ENCODE data around the gene NOTCH1. TPM values are rescaled to one million over a fixed set of nuclear protein-coding genes. Genes with fewer than 3 reads are reported as not detected.

Gene NOTCH1
- total RNA-seq, 1 experiment from 2014 or later = 28.5 TPM

- DNase-seq = no peak
- no peaks in the 10 kb centered on the region for H3K27me3 ChIP-seq
- H3K36me3 ChIP-seq = peaks cover 24% of the 10 kb centered on the region; the same call in 1 of the 2 replicates
- H3K9me3 ChIP-seq (replicated peaks) = no peaks in the 10 kb centered on the region
- no peak overlapping the region for H3K27ac ChIP-seq
- H3K4me1 ChIP-seq = no peaks in the 10 kb centered on the region
- H3K4me3 ChIP-seq = no peak overlapping the region
These were observed 26.4 kb downstream of the NOTCH1 start for GRCh38 chr9:136519263-136520052.

GRCh38 chr9:136518623-136519022, 27.2 kb downstream of the NOTCH1 start:
- no peak overlapping the region for H3K4me3 ChIP-seq
- DNase-seq = no peak
- peaks cover 27% of the 10 kb centered on the region for H3K36me3 ChIP-seq

GRCh38 chr9:136517950-136518349, 27.9 kb downstream of the NOTCH1 start:
- Histone ChIP-seq H3K27me3 (no peaks in the 10 kb centered on the region), H3K4me3 (no peak overlapping the region), H3K4me1 (no peaks in the 10 kb centered on the region), H3K9me3 (replicated peaks) (no peaks in the 10 kb centered on the region), H3K27ac (no peak overlapping the region), H3K36me3 (peaks cover 34% of the 10 kb centered on the region)
- DNase-seq = no peak

More at GRCh38 chr9:136518623-136519022, 27.2 kb downstream of the NOTCH1 start:
- Histone ChIP-seq H3K4me1 (no peaks in the 10 kb centered on the region), H3K27ac (no peak overlapping the region), H3K27me3 (no peaks in the 10 kb centered on the region), H3K9me3 (replicated peaks) (no peaks in the 10 kb centered on the region)

- H3K4me1 ChIP-seq = no peaks in the 10 kb centered on the region
- H3K27me3 ChIP-seq = no peaks in the 10 kb centered on the region
- no peak overlapping the region for H3K4me3 ChIP-seq
- no peak overlapping the region for H3K27ac ChIP-seq
- no peaks in the 10 kb centered on the region for H3K9me3 ChIP-seq (replicated peaks)
- no peak for DNase-seq
- peaks cover 38% of the 10 kb centered on the region for H3K36me3 ChIP-seq
These were observed 28.7 kb downstream of the NOTCH1 start for GRCh38 chr9:136517012-136517743.

- Histone ChIP-seq H3K27ac (no peak overlapping the region), H3K36me3 (peaks cover 43% of the 10 kb centered on the region), H3K27me3 (no peaks in the 10 kb centered on the region), H3K9me3 (replicated peaks) (no peaks in the 10 kb centered on the region), H3K4me3 (no peak overlapping the region), H3K4me1 (no peaks in the 10 kb centered on the region)
- no peak for DNase-seq
These were observed 29.6 kb downstream of the NOTCH1 start for GRCh38 chr9:136516191-136516654.

- H3K9me3 ChIP-seq (replicated peaks) = no peaks in the 10 kb centered on the region
- DNase-seq = no peak
These were observed 30.6 kb downstream of the NOTCH1 start for GRCh38 chr9:136515276-136515675.

GRCh38 chr9:136514022-136514714, 31.7 kb downstream of the NOTCH1 start:
- Histone ChIP-seq H3K9me3 (replicated peaks) (no peaks in the 10 kb centered on the region), H3K36me3 (peaks cover 40% of the 10 kb centered on the region), H3K27me3 (no peaks in the 10 kb centered on the region), H3K4me1 (no peaks in the 10 kb centered on the region), H3K4me3 (no peak overlapping the region), H3K27ac (no peak overlapping the region)
- DNase-seq = no peak

More at GRCh38 chr9:136515276-136515675, 30.6 kb downstream of the NOTCH1 start:
- H3K27ac ChIP-seq = no peak overlapping the region
- peaks cover 43% of the 10 kb centered on the region for H3K36me3 ChIP-seq
- no peaks in the 10 kb centered on the region for H3K27me3 ChIP-seq
- no peaks in the 10 kb centered on the region for H3K4me1 ChIP-seq
- H3K4me3 ChIP-seq = no peak overlapping the region

GRCh38 chr9:136513191-136513590, 32.7 kb downstream of the NOTCH1 start:
- peaks cover 38% of the 10 kb centered on the region for H3K36me3 ChIP-seq

GRCh38 chr9:136512651-136513071, 33.2 kb downstream of the NOTCH1 start:
- peak in 1 of 2 experiments; percentile 36 for DNase-seq
- Histone ChIP-seq H3K27me3 (no peaks in the 10 kb centered on the region), H3K4me1 (no peaks in the 10 kb centered on the region), H3K4me3 (no peak overlapping the region), H3K27ac (no peak overlapping the region), H3K9me3 (replicated peaks) (no peaks in the 10 kb centered on the region), H3K36me3 (peaks cover 39% of the 10 kb centered on the region)

More at GRCh38 chr9:136513191-136513590, 32.7 kb downstream of the NOTCH1 start:
- no peak overlapping the region for H3K27ac ChIP-seq
- no peak overlapping the region for H3K4me3 ChIP-seq
- H3K27me3 ChIP-seq = no peaks in the 10 kb centered on the region
- no peaks in the 10 kb centered on the region for H3K4me1 ChIP-seq
- no peaks in the 10 kb centered on the region for H3K9me3 ChIP-seq (replicated peaks)
- no peak for DNase-seq

- Histone ChIP-seq H3K4me1 (no peaks in the 10 kb centered on the region), H3K36me3 (peaks cover 41% of the 10 kb centered on the region), H3K27me3 (no peaks in the 10 kb centered on the region), H3K4me3 (no peak overlapping the region), H3K27ac (no peak overlapping the region), H3K9me3 (replicated peaks) (no peaks in the 10 kb centered on the region)
- no peak for DNase-seq
These were observed 33.9 kb downstream of the NOTCH1 start for GRCh38 chr9:136511670-136512592.

- peaks cover 47% of the 10 kb centered on the region for H3K36me3 ChIP-seq
- no peak overlapping the region for H3K27ac ChIP-seq
- DNase-seq = no peak
These were observed 34.6 kb downstream of the NOTCH1 start for GRCh38 chr9:136511144-136511669.

GRCh38 chr9:136510561-136510960, 35.3 kb downstream of the NOTCH1 start:
- H3K36me3 ChIP-seq = peaks cover 47% of the 10 kb centered on the region
- DNase-seq = no peak
- no peak overlapping the region for H3K4me3 ChIP-seq
- no peaks in the 10 kb centered on the region for H3K4me1 ChIP-seq
- no peak overlapping the region for H3K27ac ChIP-seq
- H3K27me3 ChIP-seq = no peaks in the 10 kb centered on the region
- H3K9me3 ChIP-seq (replicated peaks) = no peaks in the 10 kb centered on the region

More at GRCh38 chr9:136511144-136511669, 34.6 kb downstream of the NOTCH1 start:
- Histone ChIP-seq H3K4me1 (no peaks in the 10 kb centered on the region), H3K9me3 (replicated peaks) (no peaks in the 10 kb centered on the region), H3K27me3 (no peaks in the 10 kb centered on the region), H3K4me3 (no peak overlapping the region)

- Histone ChIP-seq H3K36me3 (peaks cover 49% of the 10 kb centered on the region), H3K4me3 (no peak overlapping the region), H3K4me1 (no peaks in the 10 kb centered on the region), H3K27ac (no peak overlapping the region), H3K27me3 (no peaks in the 10 kb centered on the region), H3K9me3 (replicated peaks) (no peaks in the 10 kb centered on the region)
- DNase-seq = no peak
These were observed 36.3 kb downstream of the NOTCH1 start for GRCh38 chr9:136509549-136509948.

Data from SJCRH30 (cell line).